Keratinocyte (primary cell): ENCODE data around the gene GLUD1. TPM values are rescaled to one million over a fixed set of nuclear protein-coding genes. Genes with fewer than 3 reads are reported as not detected.

Experiments used
- DNase-seq: peaks from one replicate; pipeline ENCODE4 v3.0.0-alpha.2; 2011; ENCODE audit warnings: low read depth, missing footprints, low spot score
- FAIRE-seq: peaks from 2 replicates; lab custom pipeline; 2011; peaks lifted over from hg19 to GRCh38; lab: Jason Lieb, UNC
- H2AFZ ChIP-seq: 2 replicates; pipeline ENCODE4 v1.6.0; 2012; ENCODE audit warnings: low read length, control low read depth, inconsistent platforms; ENCODE audit not compliant: control insufficient read depth
- H3K27ac ChIP-seq: 2 replicates; pipeline ENCODE4 v1.5.1; 2011; ENCODE audit warnings: low read length; ENCODE audit not compliant: control insufficient read depth, insufficient read depth
- H3K27me3 ChIP-seq: 3 replicates; pipeline ENCODE4 v1.6.0; 2011; ENCODE audit warnings: low read length; ENCODE audit not compliant: control insufficient read depth, insufficient read depth; ENCODE audit errors: extremely low read depth
- H3K36me3 ChIP-seq, 2 experiments: 2 replicates in 1 of 2; 3 replicates in 1 of 2; pipeline ENCODE4 v1.5.1; 2011; ENCODE audit warnings: low read length in 2 of 2, mild to moderate bottlenecking in 1 of 2; ENCODE audit not compliant: control insufficient read depth in 2 of 2, insufficient read depth in 2 of 2; ENCODE audit errors: extremely low read depth in 1 of 2
- H3K4me1 ChIP-seq: 3 replicates; pipeline ENCODE4 v1.5.1; 2011; ENCODE audit warnings: low read length; ENCODE audit not compliant: control insufficient read depth, insufficient read depth; ENCODE audit errors: extremely low read depth
- H3K4me2 ChIP-seq: 3 replicates; pipeline ENCODE4 v1.6.0; 2011; ENCODE audit warnings: low read depth, low read length; ENCODE audit not compliant: control insufficient read depth, insufficient read depth; ENCODE audit errors: extremely low read depth
- H3K4me3 ChIP-seq, 3 experiments: fragments of 200-600 bp in 1 of 3; sonication (generic) in 1 of 3; 2 replicates in 2 of 3; 3 replicates in 1 of 3; pipeline ENCODE4 v1.5.1; 2011 to 2016; ENCODE audit warnings: low read length in 3 of 3, mild to moderate bottlenecking in 3 of 3, control low read depth in 2 of 3, inconsistent platforms in 1 of 3, low read depth in 1 of 3, mixed read lengths in 1 of 3, mixed run types in 1 of 3, moderate library complexity in 1 of 3; ENCODE audit not compliant: control insufficient read depth in 2 of 3, insufficient read depth in 2 of 3; ENCODE audit errors: extremely low read depth in 1 of 3
- H3K79me2 ChIP-seq: 2 replicates; pipeline ENCODE4 v1.6.0; 2012; ENCODE audit warnings: low read length; ENCODE audit not compliant: control insufficient read depth, insufficient read depth
- H3K9ac ChIP-seq: 3 replicates; pipeline ENCODE4 v1.6.0; 2011; ENCODE audit warnings: low read length; ENCODE audit not compliant: control insufficient read depth, insufficient read depth; ENCODE audit errors: extremely low read depth
- H3K9me1 ChIP-seq: 3 replicates; pipeline ENCODE4 v1.6.0; 2011; ENCODE audit warnings: low read length; ENCODE audit not compliant: control insufficient read depth, insufficient read depth; ENCODE audit errors: extremely low read depth
- H3K9me3 ChIP-seq: 2 replicates; pipeline ENCODE4 v1.5.1; 2012; ENCODE audit warnings: low read depth, low read length; ENCODE audit not compliant: control insufficient read depth
- H4K20me1 ChIP-seq: 3 replicates; pipeline ENCODE4 v1.6.0; 2011; ENCODE audit warnings: low read length; ENCODE audit not compliant: control insufficient read depth, insufficient read depth; ENCODE audit errors: extremely low read depth
- EZH2 ChIP-seq: IDR thresholded peaks from one replicate; pipeline ENCODE4 v1.6.1; 2012; ENCODE audit warnings: inconsistent platforms, mild to moderate bottlenecking, low read length, moderate library complexity
- dilution Hi-C: fragments of 300-500 bp; cut with MboI; formaldehyde crosslinking; loops from one replicate; pipeline ENCODE4 v1.7.0; 2020; ENCODE audit warnings: low sequenced_read_pairs; ENCODE audit not compliant: extremely low pct_ligation_motif_present
- polyA plus RNA-seq, 5 experiments: library from polyadenylated mRNA; depleted of rRNA in 3 of 5; stranded (reverse) in 3 of 5; stranded (forward) in 1 of 5; unstranded in 1 of 5; fragments of >200 nt; gene quantifications; 1 replicate in 1 of 5; 2 replicates in 3 of 5; 3 replicates in 1 of 5; pipeline versions ENCODE4 v1.2.1 to v1.2.3, GENCODE V29; 2011 to 2012; ENCODE audit warnings: missing spikeins in 2 of 5, low read depth in 1 of 5, low replicate concordance in 1 of 5
- TF ChIP-seq, protein P1 (sequence below), 3 experiments: IDR thresholded peaks in 1 of 3; conservative IDR thresholded peaks in 1 of 3; optimal IDR thresholded peaks in 1 of 3; 2 replicates in 2 of 3; 3 replicates in 1 of 3; pipeline versions ENCODE3 to v1.5.1; 2011; ENCODE audit warnings: low read length in 3 of 3, mild to moderate bottlenecking in 3 of 3, moderate library complexity in 2 of 3, control low read depth in 1 of 3, inconsistent platforms in 1 of 3; ENCODE audit not compliant: insufficient read depth in 2 of 3; ENCODE audit errors: extremely low read depth in 1 of 3

The GLUD1 gene
- polyA plus RNA-seq, 1 donor (not counting 4 experiments of a cell fraction or from before 2014, with no cell fraction given) = 124 TPM

GRCh38 chr10:87059401-87059800 is 35.2 kb downstream of the GLUD1 start:
- no peaks in the 10 kb centered on the region for H3K27me3 ChIP-seq
- no peak overlapping the region for H2AFZ ChIP-seq
- no peak overlapping the region for H3K27ac ChIP-seq
- no peaks in the 10 kb centered on the region for H3K4me1 ChIP-seq
- FAIRE-seq (no peak), DNase-seq (no peak)
- TF ChIP-seq, protein P1, sequence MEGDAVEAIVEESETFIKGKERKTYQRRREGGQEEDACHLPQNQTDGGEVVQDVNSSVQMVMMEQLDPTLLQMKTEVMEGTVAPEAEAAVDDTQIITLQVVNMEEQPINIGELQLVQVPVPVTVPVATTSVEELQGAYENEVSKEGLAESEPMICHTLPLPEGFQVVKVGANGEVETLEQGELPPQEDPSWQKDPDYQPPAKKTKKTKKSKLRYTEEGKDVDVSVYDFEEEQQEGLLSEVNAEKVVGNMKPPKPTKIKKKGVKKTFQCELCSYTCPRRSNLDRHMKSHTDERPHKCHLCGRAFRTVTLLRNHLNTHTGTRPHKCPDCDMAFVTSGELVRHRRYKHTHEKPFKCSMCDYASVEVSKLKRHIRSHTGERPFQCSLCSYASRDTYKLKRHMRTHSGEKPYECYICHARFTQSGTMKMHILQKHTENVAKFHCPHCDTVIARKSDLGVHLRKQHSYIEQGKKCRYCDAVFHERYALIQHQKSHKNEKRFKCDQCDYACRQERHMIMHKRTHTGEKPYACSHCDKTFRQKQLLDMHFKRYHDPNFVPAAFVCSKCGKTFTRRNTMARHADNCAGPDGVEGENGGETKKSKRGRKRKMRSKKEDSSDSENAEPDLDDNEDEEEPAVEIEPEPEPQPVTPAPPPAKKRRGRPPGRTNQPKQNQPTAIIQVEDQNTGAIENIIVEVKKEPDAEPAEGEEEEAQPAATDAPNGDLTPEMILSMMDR (optimal IDR thresholded peaks at IDR 0.05 in 1 of 3, IDR thresholded peaks at IDR 0.05 in 1 of 3, conservative IDR thresholded peaks at IDR 0.05 in 1 of 3; ENCODE audit: extremely low read depth in 1 of 3, insufficient read depth in 2 of 3, low read length in 3 of 3) = no peak
- no peak for TF ChIP-seq EZH2
- H4K20me1 ChIP-seq = no peaks in the 10 kb centered on the region
- H3K4me3 ChIP-seq = no peak overlapping the region
- H3K36me3 ChIP-seq = peaks cover 15 to 35% of the 10 kb centered on the region in 2 experiments
- no peaks in the 10 kb centered on the region for H3K9me1 ChIP-seq
- no peaks in the 10 kb centered on the region for H3K79me2 ChIP-seq
- H3K4me2 ChIP-seq = no peak overlapping the region
- no peak overlapping the region for H3K9ac ChIP-seq
- dilution Hi-C loops = no loop called here
- no peaks in the 10 kb centered on the region for H3K9me3 ChIP-seq

GRCh38 chr10:87058171-87058570 is 36.5 kb downstream of the GLUD1 start:
- Histone ChIP-seq H3K4me3 (no peak overlapping the region), H3K4me1 (no peaks in the 10 kb centered on the region), H3K79me2 (no peaks in the 10 kb centered on the region), H3K36me3 (peaks cover 20 to 32% of the 10 kb centered on the region in 2 experiments), H4K20me1 (no peaks in the 10 kb centered on the region), H3K9me3 (no peaks in the 10 kb centered on the region), H3K4me2 (no peak overlapping the region), H2AFZ (no peak overlapping the region), H3K27me3 (no peaks in the 10 kb centered on the region), H3K27ac (no peak overlapping the region), H3K9me1 (no peaks in the 10 kb centered on the region), H3K9ac (no peak overlapping the region)
- DNase-seq (no peak), FAIRE-seq (no peak)
- dilution Hi-C loops = no loop called here
- no peak for TF ChIP-seq EZH2
- TF ChIP-seq, protein P1 (optimal IDR thresholded peaks at IDR 0.05 in 1 of 3, IDR thresholded peaks at IDR 0.05 in 1 of 3, conservative IDR thresholded peaks at IDR 0.05 in 1 of 3; ENCODE audit: extremely low read depth in 1 of 3, insufficient read depth in 2 of 3, low read length in 3 of 3) = no peak
